Small intestine (tissue), 7 donors: ENCODE data around the gene RBM22. TPM values are rescaled to one million over a fixed set of nuclear protein-coding genes. Genes with fewer than 3 reads are reported as not detected.
A peak's percentile ranks its signal among the peaks of the same experiment; 100 is the strongest.

Experiments
- DNase-seq, 2 donors: peaks; one replicate each; pipeline versions ENCODE4 v3.0.0 to v3.0.0-alpha.2; 2013
- FAIRE-seq: peaks from 2 replicates; lab custom pipeline; 2012; peaks lifted over from hg19 to GRCh38; lab: Jason Lieb, UNC
- H3K27ac ChIP-seq, 3 donors: one replicate each; pipeline ENCODE4 v1.5.1; 2013; ENCODE audit warnings: low read length in 2 of 3, mild to moderate bottlenecking in 2 of 3, control low read depth in 1 of 3, inconsistent platforms in 1 of 3, low read depth in 1 of 3, moderate library complexity in 1 of 3
- H3K27me3 ChIP-seq, 3 donors: one replicate each; pipeline ENCODE4 v1.6.1; 2013; ENCODE audit warnings: low read length in 3 of 3, inconsistent platforms in 1 of 3; ENCODE audit not compliant: control insufficient read depth in 3 of 3, insufficient read depth in 3 of 3
- H3K36me3 ChIP-seq, 3 donors: one replicate each; pipeline ENCODE4 v1.6.1; 2013; ENCODE audit warnings: low read length in 3 of 3, inconsistent platforms in 1 of 3, low read depth in 1 of 3, mild to moderate bottlenecking in 1 of 3, moderate library complexity in 1 of 3; ENCODE audit not compliant: control insufficient read depth in 3 of 3, insufficient read depth in 2 of 3
- H3K4me1 ChIP-seq, 3 donors: one replicate each; pipeline ENCODE4 v1.6.1; 2013; ENCODE audit warnings: low read length in 2 of 3, inconsistent platforms in 1 of 3, low read depth in 1 of 3, mild to moderate bottlenecking in 1 of 3, moderate library complexity in 1 of 3; ENCODE audit not compliant: control insufficient read depth in 3 of 3, insufficient read depth in 2 of 3
- H3K4me3 ChIP-seq, 3 donors: one replicate each; pipeline ENCODE4 v1.5.1; 2013; ENCODE audit warnings: low read length in 3 of 3, control low read depth in 1 of 3, inconsistent platforms in 1 of 3, low read depth in 1 of 3, mild to moderate bottlenecking in 1 of 3, moderate library complexity in 1 of 3
- H3K9me3 ChIP-seq, 2 donors: one replicate each; pipeline ENCODE4 v1.6.1; 2013; ENCODE audit warnings: low read depth in 1 of 2, low read length in 1 of 2; ENCODE audit not compliant: control insufficient read depth in 2 of 2, insufficient read depth in 1 of 2
- WGBS, 3 donors: extraction: QIAGEN DNeasy Blood & Tissue Kit; methylation state at CpG; one replicate each; pipeline ENCODE4 v1.1.7; 2013; 5-methylcytosine and 5-hydroxymethylcytosine counted together
- polyA plus RNA-seq, 4 donors: library from polyadenylated mRNA; stranded (reverse) in 3 of 4; unstranded in 1 of 4; fragments of 200-250 nt in 3 of 4; fragments of 120-200 nt in 1 of 4; gene quantifications; one replicate each; pipeline versions ENCODE4 v1.2.1 to v1.2.3, GENCODE V29; 2013
- donor health status: healthy with polysubstance abuse.
- donor health status: control.
- donor health status: control.
- donor health status: Bipolar disorder and iron deficiency.
- donor health status: healthy.

Gene RBM22
- polyA plus RNA-seq, 4 donors, result 28.1 to 55.5 (median 32.1) TPM

GRCh38 chr5:150692276-150692675 lies 8.6 kb downstream of the RBM22 start:
- no peaks in the 10 kb centered on the region for H3K4me1 ChIP-seq
- H3K9me3 ChIP-seq, result no peaks in the 10 kb centered on the region
- 85 to 92% (median 90%) methylated on average over 3 of the region's 3 CpGs for WGBS, 3 donors
- no peak overlapping the region for H3K27ac ChIP-seq
- no peak overlapping the region for H3K4me3 ChIP-seq
- H3K27me3 ChIP-seq, result no peaks in the 10 kb centered on the region
- H3K36me3 ChIP-seq, result peaks cover 32 to 48% (median 44%) of the 10 kb centered on the region in 3 donors
- DNase-seq (no peak), FAIRE-seq (no peak)

- H3K27me3 ChIP-seq, result no peaks in the 10 kb centered on the region
- H3K27ac ChIP-seq, result no peak overlapping the region
- WGBS, 3 donors, result 79 to 82% (median 81%) methylated on average over 6 of the region's 6 CpGs
- DNase-seq, result no peak
- H3K4me3 ChIP-seq, result no peak overlapping the region
- H3K4me1 ChIP-seq, result no peaks in the 10 kb centered on the region
- no peak for FAIRE-seq
- H3K9me3 ChIP-seq, result no peaks in the 10 kb centered on the region
- peaks cover 27 to 39% (median 35%) of the 10 kb centered on the region in 3 donors for H3K36me3 ChIP-seq
Observed at GRCh38 chr5:150690760-150691159, 10.1 kb downstream of the RBM22 start.

GRCh38 chr5:150689120-150689519 lies 11.7 kb downstream of the RBM22 start:
- Histone ChIP-seq H3K9me3 (no peaks in the 10 kb centered on the region), H3K4me1 (no peaks in the 10 kb centered on the region), H3K4me3 (no peak overlapping the region), H3K36me3 (peaks cover 24 to 26% (median 26%) of the 10 kb centered on the region in 3 donors), H3K27ac (no peak overlapping the region), H3K27me3 (no peaks in the 10 kb centered on the region)
- FAIRE-seq (no peak), DNase-seq (no peak)
- WGBS, 3 donors, result 84 to 93% (median 90%) methylated on average over 1 of the region's 1 CpG

- Histone ChIP-seq H3K9me3 (no peaks in the 10 kb centered on the region), H3K36me3 (no peaks in the 10 kb centered on the region), H3K4me3 (no peak overlapping the region), H3K4me1 (peaks cover 0 to 8% (median 0%) of the 10 kb centered on the region in 3 donors), H3K27ac (no peak overlapping the region), H3K27me3 (peaks cover 0 to 14% (median 0%) of the 10 kb centered on the region in 3 donors)
- DNase-seq, result no peak
- WGBS, 3 donors, result 92 to 94% (median 92%) methylated on average over 9 of the region's 9 CpGs
- FAIRE-seq, result no peak
Observed at GRCh38 chr5:150676578-150676977, 24.3 kb downstream of the RBM22 start.

- H3K4me3 ChIP-seq, result no peak overlapping the region
- DNase-seq, result no peak
- peaks cover 0 to 28% (median 3%) of the 10 kb centered on the region in 3 donors for H3K27me3 ChIP-seq
- H3K4me1 ChIP-seq, result peaks cover 0 to 8% (median 0%) of the 10 kb centered on the region in 3 donors
- 87 to 88% (median 88%) methylated on average over 6 of the region's 6 CpGs for WGBS, 3 donors
- H3K27ac ChIP-seq, result no peak overlapping the region
- H3K9me3 ChIP-seq, result no peaks in the 10 kb centered on the region
- H3K36me3 ChIP-seq, result no peaks in the 10 kb centered on the region
- no peak for FAIRE-seq
Observed at GRCh38 chr5:150675069-150675468, 25.8 kb downstream of the RBM22 start.

GRCh38 chr5:150674341-150674821 lies 26.5 kb downstream of the RBM22 start:
- Histone ChIP-seq H3K9me3 (no peaks in the 10 kb centered on the region), H3K27me3 (peaks cover 0 to 29% (median 3%) of the 10 kb centered on the region in 3 donors), H3K36me3 (no peaks in the 10 kb centered on the region), H3K4me3 (no peak overlapping the region), H3K27ac (peak overlapping the region in 1 of 3 donors; percentile 22), H3K4me1 (peaks cover 0 to 8% (median 0%) of the 10 kb centered on the region in 3 donors)
- FAIRE-seq (no peak), DNase-seq (no peak)
- WGBS, 3 donors, result 76 to 93% (median 81%) methylated on average over 4 of the region's 4 CpGs

- WGBS, 3 donors, result 75 to 78% (median 77%) methylated on average over 7 of the region's 7 CpGs
- no peak for FAIRE-seq
- peak overlapping the region in 1 of 3 donors; percentile 58 for H3K4me3 ChIP-seq
Observed at GRCh38 chr5:150672884-150673275, 28.0 kb downstream of the RBM22 start.

GRCh38 chr5:150672237-150672883 lies 28.5 kb downstream of the RBM22 start:
- Histone ChIP-seq H3K36me3 (no peaks in the 10 kb centered on the region), H3K27ac (no peak overlapping the region), H3K4me3 (peak overlapping the region; percentile 22 to 58 (median 27)), H3K4me1 (peaks cover 0 to 8% (median 0%) of the 10 kb centered on the region in 3 donors), H3K9me3 (no peaks in the 10 kb centered on the region), H3K27me3 (peaks cover 0 to 29% (median 3%) of the 10 kb centered on the region in 3 donors)
- no peak for FAIRE-seq
- WGBS, 3 donors, result 2 to 4% (median 2%) methylated on average over 35 to 38 of the region's 38 CpGs
- DNase-seq, result peak; percentile 27 to 44

More at GRCh38 chr5:150672884-150673275, 28.0 kb downstream of the RBM22 start:
- DNase-seq, result no peak
- H3K9me3 ChIP-seq, result no peaks in the 10 kb centered on the region
- H3K36me3 ChIP-seq, result no peaks in the 10 kb centered on the region
- H3K4me1 ChIP-seq, result peaks cover 0 to 8% (median 0%) of the 10 kb centered on the region in 3 donors
- H3K27ac ChIP-seq, result no peak overlapping the region
- H3K27me3 ChIP-seq, result peaks cover 0 to 29% (median 3%) of the 10 kb centered on the region in 3 donors
